HEK293T (cell line): Measurements from ENCODE around the gene XPO1.

Experiments
- ARNT ChIP-seq: fragments of 450-650 bp; IDR thresholded peaks from 2 replicates; pipeline ENCODE4 v1.6.1; 2017; ENCODE audit warnings: mild to moderate bottlenecking
- BHLHE40 ChIP-seq: fragments of 450-650 bp; IDR thresholded peaks from 2 replicates; pipeline ENCODE4 v1.6.1; 2016; ENCODE audit warnings: mild to moderate bottlenecking, moderate library complexity, borderline replicate concordance
- FOXA1 ChIP-seq: fragments of 450-650 bp; IDR thresholded peaks from 2 replicates; pipeline ENCODE4 v1.6.1; 2016; ENCODE audit warnings: mild to moderate bottlenecking
- FOXK2 ChIP-seq: fragments of 450-650 bp; IDR thresholded peaks from 2 replicates; pipeline ENCODE4 v1.6.1; 2016; ENCODE audit warnings: mild to moderate bottlenecking
- FOXM1 ChIP-seq: fragments of 450-650 bp; IDR thresholded peaks from 2 replicates; pipeline ENCODE4 v1.6.1; 2017; ENCODE audit warnings: mild to moderate bottlenecking, borderline replicate concordance
- HDGF ChIP-seq: fragments of 450-650 bp; IDR thresholded peaks from 2 replicates; pipeline ENCODE4 v1.6.1; 2017; ENCODE audit warnings: antibody characterized with exemption, borderline replicate concordance
- L3MBTL2 ChIP-seq: fragments of 450-650 bp; conservative IDR thresholded peaks from 2 replicates; pipeline ENCODE4 v1.6.1; 2016; ENCODE audit warnings: mild to moderate bottlenecking
- SP1 ChIP-seq: fragments of 450-650 bp; IDR thresholded peaks from 2 replicates; pipeline ENCODE4 v1.6.1; 2017
- TARDBP ChIP-seq: fragments of 450-650 bp; IDR thresholded peaks from 2 replicates; pipeline ENCODE4 v1.6.1; 2016
- ZNF384 ChIP-seq: fragments of 450-650 bp; IDR thresholded peaks from 2 replicates; pipeline ENCODE4 v1.6.1; 2016
- TF ChIP-seq, protein P1 (sequence below): fragments of 450-650 bp; IDR thresholded peaks from 2 replicates; pipeline ENCODE4 v1.6.1; 2016

- no peak for TF ChIP-seq BHLHE40
- TF ChIP-seq FOXA1, result no peak
- TF ChIP-seq ZNF384, result no peak
- no peak for TF ChIP-seq L3MBTL2
- TF ChIP-seq HDGF, result no peak
- TF ChIP-seq, protein P1, sequence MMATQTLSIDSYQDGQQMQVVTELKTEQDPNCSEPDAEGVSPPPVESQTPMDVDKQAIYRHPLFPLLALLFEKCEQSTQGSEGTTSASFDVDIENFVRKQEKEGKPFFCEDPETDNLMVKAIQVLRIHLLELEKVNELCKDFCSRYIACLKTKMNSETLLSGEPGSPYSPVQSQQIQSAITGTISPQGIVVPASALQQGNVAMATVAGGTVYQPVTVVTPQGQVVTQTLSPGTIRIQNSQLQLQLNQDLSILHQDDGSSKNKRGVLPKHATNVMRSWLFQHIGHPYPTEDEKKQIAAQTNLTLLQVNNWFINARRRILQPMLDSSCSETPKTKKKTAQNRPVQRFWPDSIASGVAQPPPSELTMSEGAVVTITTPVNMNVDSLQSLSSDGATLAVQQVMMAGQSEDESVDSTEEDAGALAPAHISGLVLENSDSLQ, result no peak
- TF ChIP-seq FOXM1, result no peak
- no peak for TF ChIP-seq SP1
- TF ChIP-seq TARDBP, result no peak
- no peak for TF ChIP-seq FOXK2
- TF ChIP-seq ARNT, result no peak
These were observed 74.2 kb downstream of the XPO1 start for GRCh38 chr2:61463769-61464475.
